Astrocyte (in vitro differentiated cells and primary cell): ENCODE data around the gene ASB1. TPM values are rescaled to one million over a fixed set of nuclear protein-coding genes. Genes with fewer than 3 reads are reported as not detected.

ENCODE experiments used
- DNase-seq: peaks from one replicate; pipeline ENCODE4 v3.0.0-alpha.2; 2010; ENCODE audit warnings: low read depth
- FAIRE-seq: peaks from 2 replicates; lab custom pipeline; 2011; peaks lifted over from hg19 to GRCh38; lab: Jason Lieb, UNC
- H2AFZ ChIP-seq: 2 replicates; pipeline ENCODE4 v1.6.0; 2012; ENCODE audit warnings: low read depth, low read length, inconsistent platforms
- H3K27ac ChIP-seq: 2 replicates; pipeline ENCODE4 v1.5.1; 2011; ENCODE audit warnings: low read depth, low read length, inconsistent platforms
- H3K27me3 ChIP-seq: 2 replicates; pipeline ENCODE4 v1.6.0; 2011; ENCODE audit warnings: low read length, inconsistent platforms; ENCODE audit not compliant: insufficient read depth
- H3K36me3 ChIP-seq: 2 replicates; pipeline ENCODE4 v1.5.1; 2011; ENCODE audit warnings: low read length, inconsistent platforms; ENCODE audit not compliant: insufficient read depth
- H3K4me1 ChIP-seq: 2 replicates; pipeline ENCODE4 v1.5.1; 2011; ENCODE audit warnings: low read length, inconsistent platforms; ENCODE audit not compliant: insufficient read depth
- H3K4me2 ChIP-seq: 2 replicates; pipeline ENCODE4 v1.6.0; 2012; ENCODE audit warnings: low read length, inconsistent platforms
- H3K4me3 ChIP-seq: 2 replicates; pipeline ENCODE4 v1.5.1; 2011; ENCODE audit warnings: low read depth, mild to moderate bottlenecking, low read length, inconsistent platforms; ENCODE audit not compliant: insufficient read depth
- H3K79me2 ChIP-seq: 2 replicates; pipeline ENCODE4 v1.6.0; 2012; ENCODE audit warnings: mild to moderate bottlenecking, low read length, inconsistent platforms; ENCODE audit not compliant: insufficient read depth
- H3K9ac ChIP-seq: 2 replicates; pipeline ENCODE4 v1.6.0; 2012; ENCODE audit warnings: mild to moderate bottlenecking, low read length, inconsistent platforms
- H3K9me3 ChIP-seq: 2 replicates; pipeline ENCODE4 v1.5.1; 2012; ENCODE audit warnings: low read depth, mild to moderate bottlenecking, low read length, inconsistent platforms; ENCODE audit not compliant: insufficient read depth
- H4K20me1 ChIP-seq: 2 replicates; pipeline ENCODE4 v1.6.0; 2012; ENCODE audit warnings: low read length, inconsistent platforms; ENCODE audit not compliant: insufficient read depth
- H3K27ac Mint-ChIP-seq: one replicate; pipeline ENCODE4 v1.8.0; 2021; ENCODE audit warnings: mild to moderate bottlenecking, mixed read lengths; ENCODE audit not compliant: unreplicated experiment
- H3K27me3 Mint-ChIP-seq: one replicate; pipeline ENCODE4 v1.8.0; 2021; ENCODE audit warnings: low read depth, mixed read lengths; ENCODE audit not compliant: unreplicated experiment
- H3K36me3 Mint-ChIP-seq: one replicate; pipeline ENCODE4 v1.8.0; 2021; ENCODE audit warnings: low read depth, mixed read lengths; ENCODE audit not compliant: unreplicated experiment
- H3K4me1 Mint-ChIP-seq: one replicate; pipeline ENCODE4 v1.8.0; 2021; ENCODE audit warnings: low read depth, mixed read lengths; ENCODE audit not compliant: unreplicated experiment
- H3K4me3 Mint-ChIP-seq: one replicate; pipeline ENCODE4 v1.8.0; 2021; ENCODE audit warnings: mild to moderate bottlenecking, moderate library complexity, mixed read lengths; ENCODE audit not compliant: unreplicated experiment
- H3K9me3 Mint-ChIP-seq: one replicate; pipeline ENCODE4 v1.8.0; 2021; ENCODE audit warnings: mild to moderate bottlenecking, mixed read lengths; ENCODE audit not compliant: unreplicated experiment
- CTCF ChIP-seq: IDR thresholded peaks from 2 replicates; pipeline ENCODE4 v1.5.1; 2011; ENCODE audit warnings: low read depth, mild to moderate bottlenecking, inconsistent platforms, low read length, moderate library complexity; ENCODE audit not compliant: insufficient read depth
- EZH2 ChIP-seq: IDR thresholded peaks from 2 replicates; pipeline ENCODE4 v1.6.1; 2012; ENCODE audit warnings: mild to moderate bottlenecking, low read length, inconsistent platforms; ENCODE audit not compliant: insufficient read depth
- total RNA-seq: library from RNA; stranded (reverse); gene quantifications from 2 replicates; pipeline ENCODE4 v1.2.1, GENCODE V29; 2021

ASB1 gene
- total RNA-seq, 1 donor from 2014 or later, result 30.6 TPM

- H3K4me3 Mint-ChIP-seq, result no peak overlapping the region
- H3K27ac Mint-ChIP-seq, result no peak overlapping the region
These were observed 29.4 kb upstream of the ASB1 start for GRCh38 chr2:238397356-238397755.

GRCh38 chr2:238398577-238398976 lies 28.1 kb upstream of the ASB1 start:
- no peak overlapping the region for H3K9ac ChIP-seq
- H3K4me3 ChIP-seq, result no peak overlapping the region
- H3K27ac Mint-ChIP-seq, result no peak overlapping the region
- peaks cover 2% of the 10 kb centered on the region for H3K36me3 ChIP-seq
- FAIRE-seq (no peak), DNase-seq (no peak)
- no peaks in the 10 kb centered on the region for H3K9me3 Mint-ChIP-seq
- no peaks in the 10 kb centered on the region for H3K27me3 ChIP-seq
- no peak overlapping the region for H3K4me3 Mint-ChIP-seq
- no peaks in the 10 kb centered on the region for H4K20me1 ChIP-seq
- no peaks in the 10 kb centered on the region for H3K4me1 ChIP-seq
- H3K9me3 ChIP-seq, result no peaks in the 10 kb centered on the region
- no peak overlapping the region for H3K27ac ChIP-seq
- H3K4me1 Mint-ChIP-seq, result no peaks in the 10 kb centered on the region
- no peaks in the 10 kb centered on the region for H3K27me3 Mint-ChIP-seq
- no peak overlapping the region for H3K4me2 ChIP-seq
- no peak for TF ChIP-seq CTCF
- no peak for TF ChIP-seq EZH2
- peaks cover 7% of the 10 kb centered on the region for H3K36me3 Mint-ChIP-seq
- H2AFZ ChIP-seq, result no peak overlapping the region
- H3K79me2 ChIP-seq, result no peaks in the 10 kb centered on the region

More at GRCh38 chr2:238397356-238397755, 29.4 kb upstream of the ASB1 start:
- DNase-seq, result no peak
- Histone ChIP-seq H4K20me1 (no peaks in the 10 kb centered on the region), H3K27me3 (no peaks in the 10 kb centered on the region), H3K27ac (no peak overlapping the region), H3K4me1 (no peaks in the 10 kb centered on the region), H3K79me2 (no peaks in the 10 kb centered on the region), H3K9ac (no peak overlapping the region), H3K4me3 (no peak overlapping the region), H3K9me3 (no peaks in the 10 kb centered on the region), H3K36me3 (peaks cover 2% of the 10 kb centered on the region), H2AFZ (no peak overlapping the region), H3K4me2 (no peak overlapping the region)
- FAIRE-seq, result no peak
- Mint-ChIP-seq H3K9me3 (no peaks in the 10 kb centered on the region), H3K4me1 (no peaks in the 10 kb centered on the region), H3K27me3 (no peaks in the 10 kb centered on the region), H3K36me3 (peaks cover 7% of the 10 kb centered on the region)
- TF ChIP-seq CTCF (no peak), EZH2 (no peak)

- no peak overlapping the region for H3K4me2 ChIP-seq
- H3K79me2 ChIP-seq, result no peaks in the 10 kb centered on the region
- H3K4me1 ChIP-seq, result no peaks in the 10 kb centered on the region
- H3K36me3 ChIP-seq, result peaks cover 2% of the 10 kb centered on the region
- FAIRE-seq (no peak), DNase-seq (no peak)
- no peaks in the 10 kb centered on the region for H3K27me3 ChIP-seq
- H3K9ac ChIP-seq, result no peak overlapping the region
- TF ChIP-seq CTCF, result no peak
- no peak for TF ChIP-seq EZH2
- no peak overlapping the region for H3K27ac ChIP-seq
- no peaks in the 10 kb centered on the region for H3K9me3 ChIP-seq
- no peak overlapping the region for H3K4me3 ChIP-seq
- no peaks in the 10 kb centered on the region for H4K20me1 ChIP-seq
- no peak overlapping the region for H3K27ac Mint-ChIP-seq
- peaks cover 7% of the 10 kb centered on the region for H3K36me3 Mint-ChIP-seq
- no peak overlapping the region for H2AFZ ChIP-seq
- H3K9me3 Mint-ChIP-seq, result no peaks in the 10 kb centered on the region
- H3K4me1 Mint-ChIP-seq, result no peaks in the 10 kb centered on the region
- H3K4me3 Mint-ChIP-seq, result no peak overlapping the region
- H3K27me3 Mint-ChIP-seq, result no peaks in the 10 kb centered on the region
These were observed 27.6 kb upstream of the ASB1 start for GRCh38 chr2:238399094-238399493.
